ENCODE measurements around the gene PPP1R26.
A peak's percentile ranks its signal among the peaks of the same experiment; 100 is the strongest.

The PPP1R26 gene

GRCh38 chr9:135489188-135489906 is 9.8 kb downstream of the PPP1R26 start:
- DNase-seq (ENCODE audit: low spot score) = no peak

- DNase-seq (ENCODE audit: low spot score) = no peak
Observed at GRCh38 chr9:135490166-135490870, 10.7 kb downstream of the PPP1R26 start.

- DNase-seq (ENCODE audit: low spot score) = no peak
Observed at GRCh38 chr9:135490980-135491464, 11.4 kb downstream of the PPP1R26 start.

- no peak for DNase-seq (ENCODE audit: low spot score)
Observed at GRCh38 chr9:135491764-135492163, 12.2 kb downstream of the PPP1R26 start.

GRCh38 chr9:135492886-135493669 is 13.5 kb downstream of the PPP1R26 start:
- no peak for DNase-seq (ENCODE audit: low spot score)

- DNase-seq (ENCODE audit: low spot score) = no peak
Observed at GRCh38 chr9:135494791-135495559, 15.4 kb downstream of the PPP1R26 start.

- DNase-seq (ENCODE audit: low spot score) = no peak
Observed at GRCh38 chr9:135498381-135499126, 19.0 kb downstream of the PPP1R26 start.

GRCh38 chr9:135499326-135500070 is 19.9 kb downstream of the PPP1R26 start:
- peak; percentile 74 for DNase-seq (ENCODE audit: low spot score)

GRCh38 chr9:135500071-135500524 is 20.5 kb downstream of the PPP1R26 start:
- DNase-seq (ENCODE audit: low spot score) = peak; percentile 19

- DNase-seq (ENCODE audit: low spot score) = peak; percentile 83
Observed at GRCh38 chr9:135500525-135501260, 21.1 kb downstream of the PPP1R26 start, which contains the start of gene MRPS2. Gene MRPS2, plus strand, starts transcription at chr9:135500682. Its CDS starts 29 bp downstream, at chr9:135500711.

- DNase-seq (ENCODE audit: low spot score) = no peak
Observed at GRCh38 chr9:135501261-135502167, 21.9 kb downstream of the PPP1R26 start.

- DNase-seq (ENCODE audit: low spot score) = no peak
Observed at GRCh38 chr9:135502168-135502872, 22.7 kb downstream of the PPP1R26 start.

- no peak for DNase-seq (ENCODE audit: low spot score)
Observed at GRCh38 chr9:135502873-135503321, 23.3 kb downstream of the PPP1R26 start.

- DNase-seq (ENCODE audit: low spot score) = no peak
Observed at GRCh38 chr9:135503371-135504261, 24.0 kb downstream of the PPP1R26 start.

GRCh38 chr9:135504262-135505243 is 25.0 kb downstream of the PPP1R26 start:
- DNase-seq (ENCODE audit: low spot score) = peak; percentile 62

All from kidney capillary endothelial cell (primary cell).